ENCODE measurements around the gene ASRGL1. TPM values are rescaled to one million over a fixed set of nuclear protein-coding genes. Genes with fewer than 3 reads are reported as not detected.

ASRGL1 gene
- total RNA-seq, 3 donors from 2014 or later (not counting 1 experiment from before 2014, with no cell fraction given): 1.9 to 9.7 (median 3.4) TPM

DNA sequence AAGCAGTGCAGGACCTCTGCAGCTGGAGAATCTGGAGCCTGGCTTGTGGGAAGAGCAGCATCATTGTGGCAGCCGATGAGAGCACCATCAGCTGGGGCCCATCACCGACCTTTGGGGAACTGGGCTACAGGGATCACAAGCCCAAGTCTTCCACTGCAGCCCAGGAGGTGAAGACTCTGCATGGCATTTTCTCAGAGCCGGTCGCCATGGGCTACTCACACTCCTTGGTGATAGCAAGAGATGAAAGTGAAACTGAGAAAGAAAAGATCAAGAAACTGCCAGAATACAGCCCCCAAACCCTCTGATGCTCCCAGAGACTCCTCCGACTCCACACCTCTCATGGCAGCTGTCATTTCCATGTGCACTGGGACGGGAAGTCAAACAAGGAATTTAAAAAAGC lies 35.6 kb downstream of the ASRGL1 start:
- ATAC-seq: no peak
- no peaks in the 10 kb centered on the region for H3K36me3 ChIP-seq (ENCODE audit: control insufficient read depth, insufficient read depth, low read length)
- peaks cover 0 to 14% of the 10 kb centered on the region in 2 donors for H3K4me1 Mint-ChIP-seq
- no peaks in the 10 kb centered on the region for H3K27me3 ChIP-seq (ENCODE audit: control insufficient read depth, insufficient read depth, low read length)
- no peak overlapping the region for H3K27ac ChIP-seq (ENCODE audit: low read length)
- H3K9me3 Mint-ChIP-seq: no peaks in the 10 kb centered on the region
- H3K9me3 ChIP-seq (ENCODE audit: control insufficient read depth, insufficient read depth, low read length): no peaks in the 10 kb centered on the region
- no peak overlapping the region for H3K4me3 Mint-ChIP-seq
- no peak overlapping the region for H3K4me3 ChIP-seq (ENCODE audit: low read length)
- intact Hi-C loops (cut with micrococcal nuclease): no loop called here
- H3K27ac Mint-ChIP-seq: peak overlapping the region in 1 of 2 donors; percentile 48
- no peak for DNase-seq
- H3K36me3 Mint-ChIP-seq: no peaks in the 10 kb centered on the region
- 76% methylated on average over 6 of the region's 6 CpGs for WGBS (ENCODE audit: insufficient coverage)
- no peaks in the 10 kb centered on the region for H3K27me3 Mint-ChIP-seq (ENCODE audit: low read depth in 2 of 2)
- TF ChIP-seq, protein P1, sequence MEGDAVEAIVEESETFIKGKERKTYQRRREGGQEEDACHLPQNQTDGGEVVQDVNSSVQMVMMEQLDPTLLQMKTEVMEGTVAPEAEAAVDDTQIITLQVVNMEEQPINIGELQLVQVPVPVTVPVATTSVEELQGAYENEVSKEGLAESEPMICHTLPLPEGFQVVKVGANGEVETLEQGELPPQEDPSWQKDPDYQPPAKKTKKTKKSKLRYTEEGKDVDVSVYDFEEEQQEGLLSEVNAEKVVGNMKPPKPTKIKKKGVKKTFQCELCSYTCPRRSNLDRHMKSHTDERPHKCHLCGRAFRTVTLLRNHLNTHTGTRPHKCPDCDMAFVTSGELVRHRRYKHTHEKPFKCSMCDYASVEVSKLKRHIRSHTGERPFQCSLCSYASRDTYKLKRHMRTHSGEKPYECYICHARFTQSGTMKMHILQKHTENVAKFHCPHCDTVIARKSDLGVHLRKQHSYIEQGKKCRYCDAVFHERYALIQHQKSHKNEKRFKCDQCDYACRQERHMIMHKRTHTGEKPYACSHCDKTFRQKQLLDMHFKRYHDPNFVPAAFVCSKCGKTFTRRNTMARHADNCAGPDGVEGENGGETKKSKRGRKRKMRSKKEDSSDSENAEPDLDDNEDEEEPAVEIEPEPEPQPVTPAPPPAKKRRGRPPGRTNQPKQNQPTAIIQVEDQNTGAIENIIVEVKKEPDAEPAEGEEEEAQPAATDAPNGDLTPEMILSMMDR (IDR thresholded peaks at IDR 0.05): no peak
- H3K4me1 ChIP-seq (ENCODE audit: control insufficient read depth, insufficient read depth, low read length): peaks cover 7% of the 10 kb centered on the region

DNA sequence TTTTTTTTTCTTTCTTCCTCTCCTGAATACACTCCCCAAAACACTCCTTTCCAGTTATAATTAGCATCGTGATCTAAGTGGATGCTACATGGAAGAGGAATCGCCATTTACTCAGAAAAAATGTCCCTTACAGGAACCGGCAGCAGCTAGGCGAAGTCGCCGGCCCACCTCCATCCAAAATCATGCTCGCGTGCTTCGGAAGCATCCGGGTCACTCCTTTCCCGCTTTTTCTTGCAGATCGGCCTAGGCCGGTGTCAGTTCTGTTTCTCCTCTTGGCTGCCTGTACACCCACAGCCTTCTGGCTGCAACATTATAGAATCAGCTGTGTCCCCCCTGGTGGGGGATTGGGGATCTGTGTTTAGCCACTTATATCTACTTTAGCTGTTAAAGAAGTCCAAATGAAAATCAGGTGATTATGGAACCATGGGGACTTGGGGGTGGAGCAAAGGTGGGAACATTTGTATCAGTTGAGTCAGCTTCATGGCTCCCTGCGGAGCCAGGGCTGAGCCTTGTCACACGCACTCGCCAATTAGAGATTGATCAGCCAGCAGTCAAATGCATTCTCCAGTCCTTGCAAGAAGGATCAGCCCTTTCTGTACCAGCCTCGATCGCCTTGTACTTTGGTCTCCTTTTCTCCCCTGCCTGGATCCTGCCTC lies 36.3 kb downstream of the ASRGL1 start:
- Histone ChIP-seq H3K4me1 (ENCODE audit: control insufficient read depth, insufficient read depth, low read length) (peaks cover 7% of the 10 kb centered on the region), H3K9me3 (ENCODE audit: control insufficient read depth, insufficient read depth, low read length) (no peaks in the 10 kb centered on the region), H3K27me3 (ENCODE audit: control insufficient read depth, insufficient read depth, low read length) (no peaks in the 10 kb centered on the region), H3K4me3 (ENCODE audit: low read length) (no peak overlapping the region), H3K27ac (ENCODE audit: low read length) (no peak overlapping the region), H3K36me3 (ENCODE audit: control insufficient read depth, insufficient read depth, low read length) (no peaks in the 10 kb centered on the region)
- DNase-seq (no peak), ATAC-seq (no peak)
- TF ChIP-seq, protein P1 (IDR thresholded peaks at IDR 0.05): no peak
- H3K4me1 Mint-ChIP-seq: peaks cover 0 to 14% of the 10 kb centered on the region in 2 donors
- 98% methylated on average over 18 of the region's 18 CpGs for WGBS (ENCODE audit: insufficient coverage)
- H3K27ac Mint-ChIP-seq: peak overlapping the region in 1 of 2 donors; percentile 48
- no peaks in the 10 kb centered on the region for H3K27me3 Mint-ChIP-seq (ENCODE audit: low read depth in 2 of 2)
- intact Hi-C loops (cut with micrococcal nuclease): no loop called here
- no peak overlapping the region for H3K4me3 Mint-ChIP-seq
- H3K36me3 Mint-ChIP-seq: no peaks in the 10 kb centered on the region
- H3K9me3 Mint-ChIP-seq: no peaks in the 10 kb centered on the region

DNA sequence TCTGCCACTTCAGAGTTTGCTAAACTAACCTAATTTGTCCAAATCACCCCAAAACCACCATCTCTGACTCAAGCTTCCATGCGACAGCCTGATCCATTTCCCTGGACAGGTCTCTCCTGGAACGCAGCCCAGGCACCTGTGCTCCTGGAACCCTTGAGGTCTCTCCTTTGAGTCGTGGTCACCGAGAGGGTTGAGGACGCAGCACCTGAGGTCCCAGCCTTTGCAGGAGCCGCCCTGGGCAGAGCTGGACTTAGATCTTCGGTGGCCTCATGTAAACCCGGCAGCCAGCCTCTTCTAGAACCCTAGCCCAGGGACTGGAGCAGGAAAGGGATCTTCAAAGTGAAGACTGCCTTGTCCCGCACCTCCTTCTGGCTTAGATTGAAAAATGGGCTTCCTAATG lies 37.6 kb downstream of the ASRGL1 start:
- ATAC-seq (no peak), DNase-seq (no peak)
- H3K36me3 ChIP-seq (ENCODE audit: control insufficient read depth, insufficient read depth, low read length): no peaks in the 10 kb centered on the region
- intact Hi-C loops (cut with micrococcal nuclease): loop anchor here (5.0 kb wide), 1 partner anchor 202 kb away; no protein-coding TSS in a partner anchor
- TF ChIP-seq, protein P1 (IDR thresholded peaks at IDR 0.05): no peak
- H3K27me3 Mint-ChIP-seq (ENCODE audit: low read depth in 2 of 2): no peaks in the 10 kb centered on the region
- H3K27ac ChIP-seq (ENCODE audit: low read length): no peak overlapping the region
- H3K27ac Mint-ChIP-seq: no peak overlapping the region
- no peaks in the 10 kb centered on the region for H3K9me3 ChIP-seq (ENCODE audit: control insufficient read depth, insufficient read depth, low read length)
- no peaks in the 10 kb centered on the region for H3K27me3 ChIP-seq (ENCODE audit: control insufficient read depth, insufficient read depth, low read length)
- peaks cover 7% of the 10 kb centered on the region for H3K4me1 ChIP-seq (ENCODE audit: control insufficient read depth, insufficient read depth, low read length)
- no peak overlapping the region for H3K4me3 Mint-ChIP-seq
- no peaks in the 10 kb centered on the region for H3K9me3 Mint-ChIP-seq
- no peaks in the 10 kb centered on the region for H3K36me3 Mint-ChIP-seq
- no peak overlapping the region for H3K4me3 ChIP-seq (ENCODE audit: low read length)
- 96% methylated on average over 9 of the region's 9 CpGs for WGBS (ENCODE audit: insufficient coverage)
- peaks cover 0 to 14% of the 10 kb centered on the region in 2 donors for H3K4me1 Mint-ChIP-seq
